Activated T-helper 17 cell treated with anti-CD3 and anti-CD28 coated beads, Interleukin-2, amount 50 U/mL, for 72 hours (primary cell): ENCODE data around the gene MICAL3. TPM values are rescaled to one million over a fixed set of nuclear protein-coding genes. Genes with fewer than 3 reads are reported as not detected.
A peak's percentile ranks its signal among the peaks of the same experiment; 100 is the strongest.
"Not testable (repeated sequence)": the region's sequence is repeated elsewhere in the genome, so short reads cannot be mapped to it uniquely, and the experiment has no call there.

ENCODE experiments used
- ATAC-seq: fragments of 150-1000 bp; cut with Tn5 transposase; replicated peaks from 2 replicates; pipeline ENCODE4 v1.10.0; 2021; ENCODE audit warnings: mild to moderate bottlenecking, moderate library complexity
- H3K27ac Mint-ChIP-seq: one replicate; pipeline ENCODE4 v1.8.0; 2022; ENCODE audit warnings: mixed read lengths
- H3K27me3 Mint-ChIP-seq: one replicate; pipeline ENCODE4 v1.8.0; 2022; ENCODE audit warnings: mixed read lengths
- H3K36me3 Mint-ChIP-seq: one replicate; pipeline ENCODE4 v1.8.0; 2022; ENCODE audit warnings: low read depth, mild to moderate bottlenecking, mixed read lengths
- H3K4me1 Mint-ChIP-seq: one replicate; pipeline ENCODE4 v1.8.0; 2022; ENCODE audit warnings: mixed read lengths
- H3K4me3 Mint-ChIP-seq: one replicate; pipeline ENCODE4 v1.8.0; 2022; ENCODE audit warnings: mild to moderate bottlenecking, mixed read lengths
- H3K9me3 Mint-ChIP-seq: one replicate; pipeline ENCODE4 v1.8.0; 2022; ENCODE audit warnings: mixed read lengths
- total RNA-seq, 2 donors: library from RNA; stranded (reverse); gene quantifications; one replicate each; pipeline ENCODE4 v1.2.3, GENCODE V29; 2022

The MICAL3 gene, protein sequence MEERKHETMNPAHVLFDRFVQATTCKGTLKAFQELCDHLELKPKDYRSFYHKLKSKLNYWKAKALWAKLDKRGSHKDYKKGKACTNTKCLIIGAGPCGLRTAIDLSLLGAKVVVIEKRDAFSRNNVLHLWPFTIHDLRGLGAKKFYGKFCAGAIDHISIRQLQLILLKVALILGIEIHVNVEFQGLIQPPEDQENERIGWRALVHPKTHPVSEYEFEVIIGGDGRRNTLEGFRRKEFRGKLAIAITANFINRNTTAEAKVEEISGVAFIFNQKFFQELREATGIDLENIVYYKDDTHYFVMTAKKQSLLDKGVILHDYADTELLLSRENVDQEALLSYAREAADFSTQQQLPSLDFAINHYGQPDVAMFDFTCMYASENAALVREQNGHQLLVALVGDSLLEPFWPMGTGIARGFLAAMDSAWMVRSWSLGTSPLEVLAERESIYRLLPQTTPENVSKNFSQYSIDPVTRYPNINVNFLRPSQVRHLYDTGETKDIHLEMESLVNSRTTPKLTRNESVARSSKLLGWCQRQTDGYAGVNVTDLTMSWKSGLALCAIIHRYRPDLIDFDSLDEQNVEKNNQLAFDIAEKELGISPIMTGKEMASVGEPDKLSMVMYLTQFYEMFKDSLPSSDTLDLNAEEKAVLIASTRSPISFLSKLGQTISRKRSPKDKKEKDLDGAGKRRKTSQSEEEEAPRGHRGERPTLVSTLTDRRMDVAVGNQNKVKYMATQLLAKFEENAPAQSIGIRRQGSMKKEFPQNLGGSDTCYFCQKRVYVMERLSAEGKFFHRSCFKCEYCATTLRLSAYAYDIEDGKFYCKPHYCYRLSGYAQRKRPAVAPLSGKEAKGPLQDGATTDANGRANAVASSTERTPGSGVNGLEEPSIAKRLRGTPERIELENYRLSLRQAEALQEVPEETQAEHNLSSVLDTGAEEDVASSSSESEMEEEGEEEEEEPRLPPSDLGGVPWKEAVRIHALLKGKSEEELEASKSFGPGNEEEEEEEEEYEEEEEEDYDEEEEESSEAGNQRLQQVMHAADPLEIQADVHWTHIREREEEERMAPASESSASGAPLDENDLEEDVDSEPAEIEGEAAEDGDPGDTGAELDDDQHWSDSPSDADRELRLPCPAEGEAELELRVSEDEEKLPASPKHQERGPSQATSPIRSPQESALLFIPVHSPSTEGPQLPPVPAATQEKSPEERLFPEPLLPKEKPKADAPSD (N-terminal part only)
- total RNA-seq, result 10 to 100 TPM; 28.7 to 38.5 TPM

- Mint-ChIP-seq H3K36me3 (no peaks in the 10 kb centered on the region), H3K4me1 (peaks cover 8% of the 10 kb centered on the region), H3K27me3 (peaks cover 23% of the 10 kb centered on the region), H3K9me3 (no peaks in the 10 kb centered on the region), H3K27ac (no peak within 1 kb of the TSS), H3K4me3 (peak within 1 kb of the TSS; percentile 84)
- peak; percentile 95 for ATAC-seq
Observed at GRCh38 chr22:18024276-18024939, at the start of gene MICAL3. Gene MICAL3 (minus strand): TSS chr22:18024561. CDS start chr22:17906812, 117,749 bp downstream.

DNA sequence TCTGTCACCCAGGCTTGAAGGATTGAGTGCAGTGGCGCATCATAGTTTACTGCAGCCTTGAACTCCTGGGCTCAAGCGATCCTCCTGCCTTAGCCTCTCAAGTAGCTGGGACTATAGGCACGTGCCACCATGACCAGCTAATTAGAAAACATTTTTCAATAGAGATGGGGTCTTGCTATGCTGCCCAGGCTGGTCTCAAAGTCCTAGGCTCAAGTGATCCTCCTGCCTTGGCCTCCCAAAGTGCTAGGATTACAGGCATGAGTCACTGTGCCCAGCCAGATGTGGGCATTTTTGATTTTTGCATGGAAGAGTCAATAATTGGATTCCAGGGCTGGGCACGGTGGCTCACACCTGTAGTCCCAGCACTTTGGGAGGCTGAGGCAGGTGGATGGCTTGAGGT is 49.6 kb upstream of the MICAL3 start:
- not testable (repeated sequence) for H3K4me1 Mint-ChIP-seq, H3K27me3 Mint-ChIP-seq, H3K9me3 Mint-ChIP-seq, ATAC-seq, H3K4me3 Mint-ChIP-seq, H3K27ac Mint-ChIP-seq, H3K36me3 Mint-ChIP-seq

DNA sequence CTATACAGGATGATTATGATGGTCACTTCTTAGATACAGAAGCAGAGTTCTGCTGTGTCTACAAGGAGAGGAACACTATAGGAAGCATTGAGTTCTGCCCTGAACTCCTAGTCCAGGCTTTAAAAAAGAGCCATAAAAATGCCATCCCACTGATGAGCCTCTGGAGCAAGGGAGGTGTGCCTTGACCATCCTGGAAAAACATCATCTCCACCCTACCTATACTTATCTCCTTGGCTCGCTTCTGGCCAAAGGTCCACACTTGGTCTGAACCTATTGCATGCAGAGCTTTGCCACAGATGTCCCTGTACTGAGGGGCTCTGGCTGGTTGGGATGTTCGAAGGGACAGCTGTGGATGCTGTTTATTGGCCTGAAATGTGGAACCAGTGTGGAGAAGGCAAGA is 49.1 kb upstream of the MICAL3 start:
- no peaks in the 10 kb centered on the region for H3K27me3 Mint-ChIP-seq
- no peak overlapping the region for H3K4me3 Mint-ChIP-seq
- no peaks in the 10 kb centered on the region for H3K9me3 Mint-ChIP-seq
- peaks cover 3% of the 10 kb centered on the region for H3K36me3 Mint-ChIP-seq
- H3K4me1 Mint-ChIP-seq, result peaks cover 5% of the 10 kb centered on the region
- H3K27ac Mint-ChIP-seq, result no peak overlapping the region
- ATAC-seq, result no peak

DNA sequence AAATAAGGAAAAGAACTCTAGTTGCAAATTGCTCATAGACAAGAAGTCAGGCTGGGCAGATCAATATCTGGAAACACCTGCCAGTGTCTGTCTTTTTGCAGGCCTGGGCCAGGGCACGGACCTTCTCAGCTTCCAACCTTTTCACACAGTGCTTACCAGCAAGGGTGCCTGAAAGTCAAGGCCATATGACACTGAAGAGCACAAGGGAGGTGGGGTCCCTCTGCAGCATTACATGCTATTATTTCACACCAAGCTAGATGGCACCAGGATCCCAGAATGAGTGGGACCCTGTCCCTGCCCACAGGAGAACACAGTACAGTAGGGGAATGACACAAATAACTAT is 47.6 kb upstream of the MICAL3 start:
- no peaks in the 10 kb centered on the region for H3K9me3 Mint-ChIP-seq
- no peaks in the 10 kb centered on the region for H3K36me3 Mint-ChIP-seq
- peaks cover 9% of the 10 kb centered on the region for H3K27me3 Mint-ChIP-seq
- ATAC-seq, result no peak
- peaks cover 4% of the 10 kb centered on the region for H3K4me1 Mint-ChIP-seq
- no peak overlapping the region for H3K27ac Mint-ChIP-seq
- H3K4me3 Mint-ChIP-seq, result no peak overlapping the region

GRCh38 chr22:18071307-18071967 is 47.1 kb upstream of the MICAL3 start:
- H3K9me3 Mint-ChIP-seq, H3K4me1 Mint-ChIP-seq, ATAC-seq, H3K36me3 Mint-ChIP-seq, H3K27ac Mint-ChIP-seq, H3K4me3 Mint-ChIP-seq: not testable (repeated sequence)
- peaks cover 12% of the 10 kb centered on the region for H3K27me3 Mint-ChIP-seq

- Mint-ChIP-seq H3K9me3 (no peaks in the 10 kb centered on the region), H3K27ac (no peak overlapping the region), H3K4me3 (no peak overlapping the region), H3K36me3 (no peaks in the 10 kb centered on the region), H3K4me1 (no peaks in the 10 kb centered on the region), H3K27me3 (peaks cover 17% of the 10 kb centered on the region)
- ATAC-seq, result no peak
Observed at GRCh38 chr22:18070556-18071306, 46.4 kb upstream of the MICAL3 start.

- Mint-ChIP-seq H3K9me3 (no peaks in the 10 kb centered on the region), H3K36me3 (no peaks in the 10 kb centered on the region), H3K4me3 (no peak overlapping the region), H3K27ac (no peak overlapping the region), H3K27me3 (peaks cover 24% of the 10 kb centered on the region), H3K4me1 (no peaks in the 10 kb centered on the region)
- no peak for ATAC-seq
Observed at GRCh38 chr22:18070041-18070440, 45.7 kb upstream of the MICAL3 start.

DNA sequence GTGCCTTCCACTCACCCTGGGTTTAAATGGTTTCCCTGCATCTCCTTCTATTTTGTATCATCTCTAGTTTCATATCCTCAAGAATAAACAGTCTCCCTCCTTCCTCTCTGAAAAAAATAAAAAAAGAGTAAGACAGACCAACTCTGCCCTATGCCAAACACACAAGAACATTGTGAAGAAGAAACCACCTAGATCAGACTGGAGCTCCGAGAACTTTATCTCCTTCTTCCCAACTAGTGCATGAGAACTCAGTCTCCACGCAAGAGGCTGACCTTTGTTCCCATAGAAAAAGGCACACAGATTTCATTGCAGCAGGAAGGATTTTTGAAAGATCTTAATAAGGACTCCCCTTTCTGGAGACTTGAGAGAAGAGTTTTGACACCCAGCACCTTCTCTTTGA is 44.7 kb upstream of the MICAL3 start:
- ATAC-seq, result no peak
- H3K36me3 Mint-ChIP-seq, result no peaks in the 10 kb centered on the region
- no peak overlapping the region for H3K27ac Mint-ChIP-seq
- no peaks in the 10 kb centered on the region for H3K9me3 Mint-ChIP-seq
- H3K4me3 Mint-ChIP-seq, result no peak overlapping the region
- no peaks in the 10 kb centered on the region for H3K4me1 Mint-ChIP-seq
- peaks cover 32% of the 10 kb centered on the region for H3K27me3 Mint-ChIP-seq

DNA sequence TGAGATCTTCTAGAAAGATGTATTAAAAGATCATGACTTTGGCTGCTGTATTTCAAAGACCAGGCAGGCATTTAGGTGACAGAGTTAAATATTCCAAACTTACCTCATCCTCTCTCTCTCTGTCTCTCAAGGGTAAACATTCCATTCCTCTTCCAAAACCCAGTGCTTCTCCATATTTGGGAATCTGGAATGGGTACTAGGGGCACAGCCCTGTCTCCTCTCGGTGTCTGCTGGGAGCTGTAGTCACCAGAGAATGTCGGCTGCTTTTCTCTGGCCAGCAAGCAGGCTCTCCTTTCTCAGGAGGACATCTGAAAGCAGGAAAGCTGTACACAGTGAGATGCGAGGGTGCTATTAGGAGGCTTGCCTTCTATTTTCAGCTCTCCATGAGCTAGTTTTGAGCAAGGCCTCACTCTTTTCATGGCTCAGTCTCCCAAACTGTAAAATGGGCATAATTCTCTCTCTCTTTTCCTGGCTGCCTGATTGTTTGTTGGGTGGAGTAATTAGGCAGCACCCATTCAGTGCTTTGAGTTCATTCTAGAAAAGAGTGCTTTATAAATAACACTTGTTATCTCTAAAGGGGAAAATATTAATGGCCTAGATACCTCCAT is 44.1 kb upstream of the MICAL3 start:
- no peak for ATAC-seq
- no peaks in the 10 kb centered on the region for H3K4me1 Mint-ChIP-seq
- no peak overlapping the region for H3K27ac Mint-ChIP-seq
- peaks cover 36% of the 10 kb centered on the region for H3K27me3 Mint-ChIP-seq
- H3K9me3 Mint-ChIP-seq, result no peaks in the 10 kb centered on the region
- H3K4me3 Mint-ChIP-seq, result no peak overlapping the region
- H3K36me3 Mint-ChIP-seq, result no peaks in the 10 kb centered on the region

DNA sequence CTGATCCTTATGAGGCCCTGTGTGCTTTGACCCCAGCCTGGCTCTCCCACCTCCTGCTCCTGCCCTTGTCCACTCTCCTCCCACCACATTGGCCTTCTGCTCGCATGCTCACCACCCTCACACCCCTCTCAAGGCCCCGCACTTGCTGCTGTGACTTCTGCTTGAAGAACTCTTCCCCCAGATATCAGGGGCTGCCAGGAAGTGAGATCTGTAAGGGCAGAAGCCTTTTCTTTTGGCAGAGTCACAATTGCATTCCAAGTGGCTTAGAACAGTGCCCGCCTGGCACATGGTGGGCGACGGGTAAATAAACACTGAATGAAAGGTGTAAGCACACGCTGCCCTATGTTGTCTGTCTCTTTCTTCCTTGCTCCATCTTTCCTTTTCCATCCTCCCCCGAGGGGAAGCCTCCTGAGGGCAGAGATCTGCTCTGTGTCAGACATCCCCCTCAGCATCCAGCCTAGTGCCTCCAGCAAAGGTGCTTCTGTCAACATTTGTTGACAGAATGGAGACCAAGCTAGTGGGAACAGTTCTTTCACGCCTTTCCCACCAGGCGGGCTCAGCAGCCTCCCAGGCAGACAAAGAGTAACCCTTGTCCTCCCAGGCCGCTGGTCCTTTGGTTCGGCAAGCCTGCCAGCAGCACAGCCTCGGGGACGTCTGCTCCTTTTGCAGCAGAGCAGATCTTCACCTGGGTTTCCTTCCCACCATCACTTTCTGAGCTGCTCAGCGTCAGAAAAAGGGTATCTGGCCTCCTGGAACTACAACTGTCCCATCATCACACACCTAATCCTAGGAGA is 43.4 kb upstream of the MICAL3 start:
- Mint-ChIP-seq H3K4me3 (no peak overlapping the region), H3K27ac (peak overlapping the region; percentile 10), H3K27me3 (peaks cover 36% of the 10 kb centered on the region), H3K36me3 (no peaks in the 10 kb centered on the region), H3K4me1 (no peaks in the 10 kb centered on the region), H3K9me3 (no peaks in the 10 kb centered on the region)
- ATAC-seq, result no peak

DNA sequence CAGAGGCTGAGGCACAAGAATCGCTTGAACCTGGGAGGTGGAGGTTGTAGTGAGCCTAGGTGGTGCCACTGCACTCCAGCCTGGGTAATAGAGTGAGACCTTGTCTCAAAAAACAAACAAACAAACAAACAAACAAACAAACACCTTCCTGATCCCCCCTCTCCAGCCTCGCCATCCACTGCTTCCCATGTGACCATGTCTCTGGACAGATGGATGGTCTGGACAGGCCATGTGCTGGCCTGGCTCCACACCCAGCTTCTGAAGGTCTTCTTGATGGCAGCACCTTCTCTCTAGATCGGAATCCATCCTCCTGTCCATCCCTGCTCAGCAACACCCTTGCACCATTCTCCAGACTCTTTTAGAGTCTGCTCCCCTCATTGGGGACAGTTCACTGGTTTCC is 42.8 kb upstream of the MICAL3 start:
- Mint-ChIP-seq H3K9me3 (no peaks in the 10 kb centered on the region), H3K4me1 (no peaks in the 10 kb centered on the region), H3K36me3 (no peaks in the 10 kb centered on the region), H3K27me3 (peaks cover 36% of the 10 kb centered on the region), H3K4me3 (no peak overlapping the region), H3K27ac (peak overlapping the region; percentile 10)
- ATAC-seq, result no peak

- peaks cover 38% of the 10 kb centered on the region for H3K27me3 Mint-ChIP-seq
- no peak overlapping the region for H3K4me3 Mint-ChIP-seq
- H3K4me1 Mint-ChIP-seq, result no peaks in the 10 kb centered on the region
- no peak overlapping the region for H3K27ac Mint-ChIP-seq
- H3K36me3 Mint-ChIP-seq, result no peaks in the 10 kb centered on the region
- no peak for ATAC-seq
- no peaks in the 10 kb centered on the region for H3K9me3 Mint-ChIP-seq
Observed at GRCh38 chr22:18066181-18066859, 42.0 kb upstream of the MICAL3 start.
